Brain microvascular endothelial cell (primary cell): ENCODE measurements around the gene CEP63.

Experiments
- DNase-seq: peaks from one replicate; pipeline ENCODE4 v3.0.0-alpha.2; 2020
- H3K27ac ChIP-seq: fragments of 250-450 bp; sonication (Bioruptor Pico); 2 replicates; pipeline ENCODE4 v1.5.1; 2020; ENCODE audit warnings: mild to moderate bottlenecking, moderate library complexity
- H3K27me3 ChIP-seq: fragments of 250-450 bp; sonication (Bioruptor Pico); replicated peaks from 2 replicates; pipeline ENCODE4 v1.5.1; 2020; ENCODE audit warnings: mild to moderate bottlenecking
- H3K36me3 ChIP-seq: fragments of 250-450 bp; sonication (Bioruptor Pico); replicated peaks from 2 replicates; pipeline ENCODE4 v1.5.1; 2020; ENCODE audit warnings: mild to moderate bottlenecking
- H3K4me3 ChIP-seq: 2 replicates; pipeline ENCODE4 v1.5.1; 2011; ENCODE audit warnings: low read depth, mild to moderate bottlenecking, control low read depth, low read length, moderate library complexity
- CTCF ChIP-seq: IDR thresholded peaks from 2 replicates; pipeline ENCODE4 v1.5.1; 2011; ENCODE audit warnings: low read depth, mild to moderate bottlenecking, moderate library complexity, low read length, control low read depth, inconsistent platforms; ENCODE audit errors: missing control alignments
- in situ Hi-C: cut with HindIII; loops from 2 replicates; pipeline ENCODE4 v1.10.0; 2017; ENCODE audit warnings: low sequenced_read_pairs, low pct_ligation_motif_present

Gene CEP63

GRCh38 chr3:134603956-134604355, 118.1 kb downstream of the CEP63 start:
- H3K27ac ChIP-seq, result no peak overlapping the region
- H3K36me3 ChIP-seq, result no peaks in the 10 kb centered on the region
- no peak for TF ChIP-seq CTCF
- in situ Hi-C loops, result no loop called here
- no peak for DNase-seq
- H3K27me3 ChIP-seq, result no peaks in the 10 kb centered on the region
- no peak overlapping the region for H3K4me3 ChIP-seq

GRCh38 chr3:134605556-134605955, 119.7 kb downstream of the CEP63 start:
- H3K36me3 ChIP-seq, result no peaks in the 10 kb centered on the region
- H3K4me3 ChIP-seq, result no peak overlapping the region
- H3K27ac ChIP-seq, result no peak overlapping the region
- TF ChIP-seq CTCF, result no peak
- no peak for DNase-seq
- in situ Hi-C loops, result no loop called here
- H3K27me3 ChIP-seq, result no peaks in the 10 kb centered on the region

GRCh38 chr3:134606033-134607025, 120.5 kb downstream of the CEP63 start:
- in situ Hi-C loops, result no loop called here
- Histone ChIP-seq H3K4me3 (no peak overlapping the region), H3K27ac (no peak overlapping the region), H3K36me3 (no peaks in the 10 kb centered on the region), H3K27me3 (no peaks in the 10 kb centered on the region)
- TF ChIP-seq CTCF, result no peak
- DNase-seq, result no peak

GRCh38 chr3:134607054-134608022, 121.5 kb downstream of the CEP63 start:
- H3K27me3 ChIP-seq, result no peaks in the 10 kb centered on the region
- in situ Hi-C loops, result no loop called here
- no peak overlapping the region for H3K4me3 ChIP-seq
- no peak for TF ChIP-seq CTCF
- no peak overlapping the region for H3K27ac ChIP-seq
- H3K36me3 ChIP-seq, result no peaks in the 10 kb centered on the region
- DNase-seq, result no peak

- Histone ChIP-seq H3K27me3 (no peaks in the 10 kb centered on the region), H3K4me3 (no peak overlapping the region), H3K27ac (no peak overlapping the region), H3K36me3 (no peaks in the 10 kb centered on the region)
- DNase-seq, result no peak
- TF ChIP-seq CTCF, result no peak
- in situ Hi-C loops, result no loop called here
Measured at GRCh38 chr3:134608023-134608770, 122.3 kb downstream of the CEP63 start.
